Mucosa of rectum (tissue), 2 donors: ENCODE measurements around the gene ZMAT3.
"Not testable (repeated sequence)": the region's sequence is repeated elsewhere in the genome, so short reads cannot be mapped to it uniquely, and the experiment has no call there.

Experiments
- H3K27ac ChIP-seq, 2 donors: one replicate each; pipeline ENCODE4 v1.7.0; 2013; ENCODE audit warnings: inconsistent platforms in 2 of 2, low read depth in 2 of 2, low read length in 2 of 2
- H3K27me3 ChIP-seq, 2 donors: one replicate each; pipeline ENCODE4 v1.7.0; 2013; ENCODE audit warnings: low read length in 2 of 2; ENCODE audit not compliant: control insufficient read depth in 2 of 2, insufficient read depth in 2 of 2
- H3K36me3 ChIP-seq, 2 donors: one replicate each; pipeline ENCODE4 v1.7.0; 2013; ENCODE audit warnings: low read length in 2 of 2; ENCODE audit not compliant: control insufficient read depth in 2 of 2, insufficient read depth in 2 of 2
- H3K4me1 ChIP-seq, 2 donors: one replicate each; pipeline ENCODE4 v1.7.0; 2013; ENCODE audit warnings: low read length in 2 of 2, mild to moderate bottlenecking in 1 of 2; ENCODE audit not compliant: control insufficient read depth in 2 of 2, insufficient read depth in 2 of 2
- H3K4me3 ChIP-seq, 2 donors: one replicate each; pipeline ENCODE4 v1.7.0; 2013; ENCODE audit warnings: low read length in 2 of 2
- H3K9ac ChIP-seq, 2 donors: one replicate each; pipeline ENCODE4 v1.7.0; 2013; ENCODE audit warnings: low read length in 2 of 2, low read depth in 1 of 2, mild to moderate bottlenecking in 1 of 2
- H3K9me3 ChIP-seq, 2 donors: one replicate each; pipeline ENCODE4 v1.7.0; 2013; ENCODE audit warnings: low read length in 2 of 2; ENCODE audit not compliant: control insufficient read depth in 2 of 2
- donor health status: healthy.
- donor health status: Normal muscosa, but diverticular disease.

The ZMAT3 gene

GRCh38 chr3:179071323-179072099, at the start of gene ZMAT3:
Gene ZMAT3, minus strand, starts transcription at chr3:179071809. Its CDS starts 4,057 bp downstream, at chr3:179067752.
- Histone ChIP-seq H3K27ac (peak within 1 kb of the TSS; percentile 77 to 88), H3K9me3 (no peaks in the 10 kb centered on the region), H3K9ac (peak within 1 kb of the TSS; percentile 79 to 83), H3K4me1 (no peaks in the 10 kb centered on the region), H3K36me3 (peaks cover 6 to 9% of the 10 kb centered on the region in 2 donors), H3K27me3 (no peaks in the 10 kb centered on the region), H3K4me3 (peak within 1 kb of the TSS; percentile 80 to 96)

- peaks cover 0 to 3% of the 10 kb centered on the region in 2 donors for H3K27me3 ChIP-seq
- no peaks in the 10 kb centered on the region for H3K4me1 ChIP-seq
- H3K4me3 ChIP-seq = no peak overlapping the region
- no peaks in the 10 kb centered on the region for H3K36me3 ChIP-seq
- no peak overlapping the region for H3K9ac ChIP-seq
- H3K9me3 ChIP-seq = no peaks in the 10 kb centered on the region
- no peak overlapping the region for H3K27ac ChIP-seq
These were observed 45.2 kb upstream of the ZMAT3 start for GRCh38 chr3:179116816-179117215.

- not testable (repeated sequence) for H3K4me1 ChIP-seq, H3K9ac ChIP-seq, H3K36me3 ChIP-seq, H3K27me3 ChIP-seq, H3K9me3 ChIP-seq, H3K4me3 ChIP-seq, H3K27ac ChIP-seq
These were observed 43.8 kb upstream of the ZMAT3 start for GRCh38 chr3:179115444-179115843.

- Histone ChIP-seq H3K9ac (no peak overlapping the region), H3K27me3 (peaks cover 0 to 3% of the 10 kb centered on the region in 2 donors), H3K27ac (no peak overlapping the region), H3K36me3 (no peaks in the 10 kb centered on the region), H3K9me3 (no peaks in the 10 kb centered on the region), H3K4me1 (no peaks in the 10 kb centered on the region), H3K4me3 (no peak overlapping the region)
These were observed 42.3 kb upstream of the ZMAT3 start for GRCh38 chr3:179113903-179114302.

GRCh38 chr3:179108086-179108485, 36.5 kb upstream of the ZMAT3 start:
- H3K27ac ChIP-seq = no peak overlapping the region
- no peaks in the 10 kb centered on the region for H3K9me3 ChIP-seq
- H3K4me1 ChIP-seq = no peaks in the 10 kb centered on the region
- H3K4me3 ChIP-seq = no peak overlapping the region
- H3K36me3 ChIP-seq = no peaks in the 10 kb centered on the region
- H3K9ac ChIP-seq = no peak overlapping the region
- H3K27me3 ChIP-seq = peaks cover 0 to 3% of the 10 kb centered on the region in 2 donors

- no peak overlapping the region for H3K9ac ChIP-seq
- H3K27me3 ChIP-seq = no peaks in the 10 kb centered on the region
- no peaks in the 10 kb centered on the region for H3K4me1 ChIP-seq
- no peak overlapping the region for H3K4me3 ChIP-seq
- H3K9me3 ChIP-seq = no peaks in the 10 kb centered on the region
- no peak overlapping the region for H3K27ac ChIP-seq
- no peaks in the 10 kb centered on the region for H3K36me3 ChIP-seq
These were observed 36.0 kb upstream of the ZMAT3 start for GRCh38 chr3:179107617-179108016.

- H3K9me3 ChIP-seq = no peaks in the 10 kb centered on the region
- H3K4me3 ChIP-seq = no peak overlapping the region
- H3K4me1 ChIP-seq = no peaks in the 10 kb centered on the region
- no peaks in the 10 kb centered on the region for H3K27me3 ChIP-seq
- no peak overlapping the region for H3K27ac ChIP-seq
- no peaks in the 10 kb centered on the region for H3K36me3 ChIP-seq
- H3K9ac ChIP-seq = no peak overlapping the region
These were observed 34.3 kb upstream of the ZMAT3 start for GRCh38 chr3:179105881-179106280.

- no peaks in the 10 kb centered on the region for H3K9me3 ChIP-seq
- H3K4me3 ChIP-seq = no peak overlapping the region
- H3K4me1 ChIP-seq = no peaks in the 10 kb centered on the region
- no peak overlapping the region for H3K27ac ChIP-seq
- H3K9ac ChIP-seq = no peak overlapping the region
- H3K36me3 ChIP-seq = no peaks in the 10 kb centered on the region
- no peaks in the 10 kb centered on the region for H3K27me3 ChIP-seq
These were observed 29.0 kb upstream of the ZMAT3 start for GRCh38 chr3:179100652-179101051.

- Histone ChIP-seq H3K4me1 (no peaks in the 10 kb centered on the region), H3K4me3 (peak overlapping the region in 1 of 2 donors; percentile 37)
These were observed 26.9 kb upstream of the ZMAT3 start for GRCh38 chr3:179098388-179099077.

GRCh38 chr3:179093807-179094206, 22.2 kb upstream of the ZMAT3 start:
- Histone ChIP-seq H3K36me3 (no peaks in the 10 kb centered on the region), H3K27me3 (no peaks in the 10 kb centered on the region), H3K9me3 (no peaks in the 10 kb centered on the region)

More at GRCh38 chr3:179098388-179099077, 26.9 kb upstream of the ZMAT3 start:
- Histone ChIP-seq H3K36me3 (no peaks in the 10 kb centered on the region), H3K27ac (no peak overlapping the region), H3K9me3 (no peaks in the 10 kb centered on the region), H3K27me3 (no peaks in the 10 kb centered on the region), H3K9ac (no peak overlapping the region)

More at GRCh38 chr3:179093807-179094206, 22.2 kb upstream of the ZMAT3 start:
- Histone ChIP-seq H3K9ac (no peak overlapping the region), H3K4me1 (no peaks in the 10 kb centered on the region), H3K4me3 (no peak overlapping the region), H3K27ac (no peak overlapping the region)
